GM12878 (cell line): Measurements from ENCODE around the gene CNTLN.
"Not testable (repeated sequence)": the region's sequence is repeated elsewhere in the genome, so short reads cannot be mapped to it uniquely, and the experiment has no call there.

Experiments used
- CBX3 ChIP-seq: fragments of 200-600 bp; sonication (generic); IDR thresholded peaks from 2 replicates; pipeline ENCODE4 v1.6.1; 2016; ENCODE audit warnings: low read depth, borderline replicate concordance
- CTCF ChIP-seq, 3 experiments: IDR thresholded peaks in 2 of 3; conservative IDR thresholded peaks in 1 of 3; 2 replicates each; pipeline ENCODE4 v1.5.1; 2011; ENCODE audit warnings: low read depth in 3 of 3, low read length in 3 of 3, mild to moderate bottlenecking in 3 of 3, control low read depth in 2 of 3, moderate library complexity in 2 of 3, inconsistent platforms in 1 of 3, mixed read lengths in 1 of 3; ENCODE audit not compliant: control insufficient read depth in 2 of 3, insufficient read depth in 1 of 3; ENCODE audit errors: extremely low read depth in 1 of 3
- EZH2 ChIP-seq: IDR thresholded peaks from 2 replicates; pipeline ENCODE4 v1.6.1; 2012; ENCODE audit warnings: low read depth, mild to moderate bottlenecking, control low read depth, inconsistent platforms, low read length, borderline replicate concordance; ENCODE audit not compliant: control insufficient read depth
- JUND ChIP-seq: IDR thresholded peaks from 2 replicates; pipeline ENCODE4 v1.6.1; 2012; ENCODE audit warnings: low read depth, mild to moderate bottlenecking, low read length, improper control_type of control experiment, moderate library complexity
- KAT2A ChIP-seq: conservative IDR thresholded peaks from 2 replicates; pipeline ENCODE4 v1.6.1; 2011; ENCODE audit warnings: low read depth, low read length; ENCODE audit not compliant: control insufficient read depth
- POU2F2 ChIP-seq: IDR thresholded peaks from 3 replicates; pipeline ENCODE4 v1.6.1; 2011; ENCODE audit warnings: low read depth, mild to moderate bottlenecking, low read length, borderline replicate concordance
- SRF ChIP-seq, 2 experiments: IDR thresholded peaks; 2 replicates each; pipeline ENCODE4 v1.6.1; 2011; ENCODE audit warnings: low read depth in 2 of 2, low read length in 2 of 2, mild to moderate bottlenecking in 1 of 2, moderate library complexity in 1 of 2
- SUZ12 ChIP-seq: fragments of 200-600 bp; sonication (generic); IDR thresholded peaks from one replicate; pipeline ENCODE4 v1.6.1; 2018; ENCODE audit warnings: antibody characterized with exemption, mild to moderate bottlenecking; ENCODE audit not compliant: unreplicated experiment

GRCh38 chr9:17177496-17177895 is 42.7 kb downstream of the CNTLN start:
- not testable (repeated sequence) for TF ChIP-seq CTCF (IDR thresholded peaks at IDR 0.05 in 2 of 3, conservative IDR thresholded peaks at IDR 0.05 in 1 of 3; ENCODE audit: control insufficient read depth in 2 of 3, extremely low read depth in 1 of 3, insufficient read depth in 1 of 3, low read depth in 3 of 3, low read length in 3 of 3); CBX3; JUND; SRF (IDR thresholded peaks at IDR 0.05; ENCODE audit: low read depth in 2 of 2, low read length in 2 of 2); EZH2; POU2F2; SUZ12; KAT2A
